HG03457 (cell line): ENCODE results near the gene SFRP5.

ENCODE experiments used
- ATAC-seq: cut with Tn5 transposase; IDR thresholded peaks from one replicate; pipeline ENCODE4 v1.9.1; 2021; ENCODE audit warnings: moderate number of reproducible peaks; ENCODE audit not compliant: unreplicated experiment

Gene SFRP5

GRCh38 chr10:97738616-97739015 is 33.2 kb downstream of the SFRP5 start:
- no peak for ATAC-seq

- ATAC-seq, result peak; percentile 4
Observed at GRCh38 chr10:97737770-97738265, 34.0 kb downstream of the SFRP5 start.

- ATAC-seq, result peak; percentile 69
Observed at GRCh38 chr10:97736902-97737769, 34.7 kb downstream of the SFRP5 start, which contains the start of gene ZFYVE27. ZFYVE27 (plus strand) TSS chr10:97737128; CDS start chr10:97738478, 1,350 bp downstream.

- ATAC-seq, result peak; percentile 12
Observed at GRCh38 chr10:97736403-97736901, 35.3 kb downstream of the SFRP5 start.

GRCh38 chr10:97734021-97734420 is 37.8 kb downstream of the SFRP5 start:
- ATAC-seq, result no peak

- no peak for ATAC-seq
Observed at GRCh38 chr10:97733256-97733655, 38.5 kb downstream of the SFRP5 start.

GRCh38 chr10:97732052-97732359 is 39.8 kb downstream of the SFRP5 start:
- no peak for ATAC-seq

- no peak for ATAC-seq
Observed at GRCh38 chr10:97731346-97732051, 40.3 kb downstream of the SFRP5 start.

GRCh38 chr10:97729014-97729413 is 42.8 kb downstream of the SFRP5 start:
- no peak for ATAC-seq

- ATAC-seq, result no peak
Observed at GRCh38 chr10:97726636-97727178, 45.1 kb downstream of the SFRP5 start.

- ATAC-seq, result no peak
Observed at GRCh38 chr10:97724341-97724941, 47.4 kb downstream of the SFRP5 start.

GRCh38 chr10:97723001-97723400 is 48.8 kb downstream of the SFRP5 start:
- no peak for ATAC-seq

- ATAC-seq, result no peak
Observed at GRCh38 chr10:97721871-97722780, 49.7 kb downstream of the SFRP5 start.

- no peak for ATAC-seq
Observed at GRCh38 chr10:97719602-97720001, 52.2 kb downstream of the SFRP5 start.

GRCh38 chr10:97718659-97719142 is 53.1 kb downstream of the SFRP5 start:
- no peak for ATAC-seq

GRCh38 chr10:97718178-97718577 is 53.6 kb downstream of the SFRP5 start:
- no peak for ATAC-seq

- ATAC-seq, result no peak
Observed at GRCh38 chr10:97717627-97718026, 54.2 kb downstream of the SFRP5 start.
